ENCODE results near the gene ARHGEF7. TPM values are rescaled to one million over a fixed set of nuclear protein-coding genes. Genes with fewer than 3 reads are reported as not detected.
A peak's percentile ranks its signal among the peaks of the same experiment; 100 is the strongest.
"Not testable (repeated sequence)": the region's sequence is repeated elsewhere in the genome, so short reads cannot be mapped to it uniquely, and the experiment has no call there.

ARHGEF7 gene
- total RNA-seq: 100 to 1,000 TPM in 1 of 2 donors, 10 to 100 TPM in 1; 78.8 to 104 TPM
- total RNA-seq: 81.7 to 89.8 reads per million in 2 donors

GRCh38 chr13:111115061-111115964 lies at the start of gene ARHGEF7:
Gene ARHGEF7, plus strand, starts transcription at chr13:111115310. Its CDS starts 217 bp downstream, at chr13:111115527.
- ATAC-seq: peak; percentile 37
- H3K9me3 ChIP-seq (ENCODE audit: control insufficient read depth, low read length, poor library complexity, severe bottlenecking): no peaks in the 10 kb centered on the region
- peaks cover 3% of the 10 kb centered on the region for H3K36me3 Mint-ChIP-seq (ENCODE audit: low read depth)
- peak within 1 kb of the TSS; percentile 93 for H3K4me3 Mint-ChIP-seq
- H3K27me3 Mint-ChIP-seq: peaks cover 75% of the 10 kb centered on the region
- peaks cover 13% of the 10 kb centered on the region for H3K4me1 Mint-ChIP-seq
- no peak for DNase-seq
- peak within 1 kb of the TSS; percentile 21 for H3K27ac Mint-ChIP-seq

DNA sequence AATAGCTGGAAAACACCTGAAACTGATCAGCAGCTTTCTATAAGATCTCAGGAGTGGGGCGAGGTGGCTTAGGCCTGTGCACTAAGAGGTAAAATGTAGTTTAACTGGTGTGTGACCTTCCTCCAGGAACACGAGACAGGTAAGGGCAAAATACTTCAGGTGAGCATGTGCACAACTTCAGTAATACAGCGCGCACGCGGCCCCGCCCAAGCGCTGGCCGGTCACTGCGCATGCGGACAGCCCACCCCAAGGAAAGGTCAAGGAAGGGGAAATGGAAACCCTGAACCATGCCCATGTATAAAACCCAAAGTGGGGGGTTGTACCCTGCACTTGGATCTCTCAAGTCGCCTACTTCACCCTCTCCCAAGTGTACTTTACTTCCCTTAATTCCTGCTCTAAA lies 49.4 kb upstream of the ARHGEF7 start:
- peaks cover 11% of the 10 kb centered on the region for H3K4me1 Mint-ChIP-seq
- ATAC-seq: no peak
- no peak overlapping the region for H3K4me3 Mint-ChIP-seq
- peaks cover 77% of the 10 kb centered on the region for H3K27me3 Mint-ChIP-seq
- H3K36me3 Mint-ChIP-seq (ENCODE audit: low read depth): peaks cover 7% of the 10 kb centered on the region
- H3K27ac Mint-ChIP-seq: no peak overlapping the region
- DNase-seq: no peak
- no peaks in the 10 kb centered on the region for H3K9me3 ChIP-seq (ENCODE audit: control insufficient read depth, low read length, poor library complexity, severe bottlenecking)

- peaks cover 11% of the 10 kb centered on the region for H3K4me1 Mint-ChIP-seq
- peaks cover 69% of the 10 kb centered on the region for H3K27me3 Mint-ChIP-seq
- peaks cover 7% of the 10 kb centered on the region for H3K36me3 Mint-ChIP-seq (ENCODE audit: low read depth)
- no peak for ATAC-seq
- DNase-seq: no peak
- peak overlapping the region; percentile 2 for H3K27ac Mint-ChIP-seq
- peak overlapping the region; percentile 83 for H3K4me3 Mint-ChIP-seq
- no peaks in the 10 kb centered on the region for H3K9me3 ChIP-seq (ENCODE audit: control insufficient read depth, low read length, poor library complexity, severe bottlenecking)
These were observed 48.6 kb upstream of the ARHGEF7 start for GRCh38 chr13:111066544-111066943.

- H3K27me3 Mint-ChIP-seq: peaks cover 60% of the 10 kb centered on the region
- H3K4me3 Mint-ChIP-seq: peak overlapping the region; percentile 82
- no peak for ATAC-seq
- H3K36me3 Mint-ChIP-seq (ENCODE audit: low read depth): peaks cover 9% of the 10 kb centered on the region
- no peak overlapping the region for H3K27ac Mint-ChIP-seq
- H3K4me1 Mint-ChIP-seq: peaks cover 10% of the 10 kb centered on the region
- peaks cover 3% of the 10 kb centered on the region for H3K9me3 ChIP-seq (ENCODE audit: control insufficient read depth, low read length, poor library complexity, severe bottlenecking)
- no peak for DNase-seq
These were observed 47.1 kb upstream of the ARHGEF7 start for GRCh38 chr13:111068009-111068350.

DNA sequence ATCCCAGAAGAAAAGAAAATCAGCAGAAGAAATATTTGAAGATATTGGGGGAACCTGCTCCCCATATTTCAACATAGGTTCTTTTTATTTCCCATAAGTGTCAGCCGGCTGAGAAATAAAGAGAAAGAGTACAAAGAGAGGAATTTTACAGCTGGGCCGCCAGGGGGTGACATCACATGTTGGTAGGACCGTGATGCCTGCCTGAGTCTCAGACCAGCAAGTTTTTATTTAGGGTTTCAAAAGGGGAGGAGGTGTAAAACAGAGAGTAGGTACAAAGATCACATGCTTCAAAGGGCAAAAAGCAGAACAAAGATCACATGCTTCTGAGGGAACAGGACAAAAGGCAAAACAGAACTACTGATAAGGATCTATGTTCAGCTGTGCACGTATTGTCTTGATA lies 44.0 kb upstream of the ARHGEF7 start:
- not testable (repeated sequence) for H3K36me3 Mint-ChIP-seq (ENCODE audit: low read depth); H3K4me1 Mint-ChIP-seq; ATAC-seq; DNase-seq; H3K9me3 ChIP-seq (ENCODE audit: control insufficient read depth, low read length, poor library complexity, severe bottlenecking); H3K4me3 Mint-ChIP-seq; H3K27ac Mint-ChIP-seq
- H3K27me3 Mint-ChIP-seq: peaks cover 30% of the 10 kb centered on the region

DNA sequence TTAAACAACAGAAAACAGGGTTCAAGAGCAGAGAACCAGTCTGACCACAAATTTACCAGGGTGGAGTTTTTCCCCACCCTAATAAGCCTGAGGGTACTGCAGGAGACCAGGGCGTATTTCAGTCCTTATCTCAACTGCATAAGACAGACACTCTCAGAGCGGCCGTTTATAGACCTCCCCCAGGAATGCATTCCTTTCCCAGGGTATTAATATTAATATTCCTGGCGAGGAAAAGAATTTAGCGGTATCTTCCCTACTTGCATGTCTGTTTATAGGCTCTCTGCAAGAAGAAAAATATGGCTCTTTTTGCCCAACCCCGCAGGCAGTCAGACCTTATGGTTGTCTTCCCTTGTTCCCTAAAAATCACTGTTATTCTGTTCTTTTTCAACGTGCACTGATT lies 43.6 kb upstream of the ARHGEF7 start:
- H3K4me1 Mint-ChIP-seq; DNase-seq; H3K9me3 ChIP-seq (ENCODE audit: control insufficient read depth, low read length, poor library complexity, severe bottlenecking); H3K36me3 Mint-ChIP-seq (ENCODE audit: low read depth); ATAC-seq; H3K4me3 Mint-ChIP-seq; H3K27ac Mint-ChIP-seq: not testable (repeated sequence)
- peaks cover 26% of the 10 kb centered on the region for H3K27me3 Mint-ChIP-seq

DNA sequence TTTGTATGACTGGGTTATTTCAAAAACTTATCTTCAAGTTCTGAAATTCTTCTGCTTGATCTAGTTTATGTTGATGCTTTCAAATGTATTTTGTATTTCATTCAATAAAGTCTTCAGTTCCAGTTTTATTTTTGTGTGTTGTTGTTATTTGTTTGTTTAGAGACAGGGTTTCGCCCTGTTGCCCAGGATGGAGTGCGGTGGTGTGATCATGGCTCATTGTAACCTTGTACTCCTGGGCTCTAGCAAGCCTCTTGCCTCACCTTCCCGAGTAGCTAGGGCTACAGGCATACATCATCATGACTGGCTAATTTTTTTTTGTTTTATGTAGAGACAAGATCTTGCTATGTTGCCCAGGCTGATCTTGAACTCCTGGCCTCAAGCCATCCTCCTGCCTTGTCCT lies 40.3 kb upstream of the ARHGEF7 start:
- Mint-ChIP-seq H3K27ac (no peak overlapping the region), H3K4me3 (no peak overlapping the region), H3K36me3 (ENCODE audit: low read depth) (peaks cover 2% of the 10 kb centered on the region), H3K27me3 (peaks cover 4% of the 10 kb centered on the region), H3K4me1 (no peaks in the 10 kb centered on the region)
- DNase-seq: no peak
- no peak for ATAC-seq
- peaks cover 3% of the 10 kb centered on the region for H3K9me3 ChIP-seq (ENCODE audit: control insufficient read depth, low read length, poor library complexity, severe bottlenecking)

DNA sequence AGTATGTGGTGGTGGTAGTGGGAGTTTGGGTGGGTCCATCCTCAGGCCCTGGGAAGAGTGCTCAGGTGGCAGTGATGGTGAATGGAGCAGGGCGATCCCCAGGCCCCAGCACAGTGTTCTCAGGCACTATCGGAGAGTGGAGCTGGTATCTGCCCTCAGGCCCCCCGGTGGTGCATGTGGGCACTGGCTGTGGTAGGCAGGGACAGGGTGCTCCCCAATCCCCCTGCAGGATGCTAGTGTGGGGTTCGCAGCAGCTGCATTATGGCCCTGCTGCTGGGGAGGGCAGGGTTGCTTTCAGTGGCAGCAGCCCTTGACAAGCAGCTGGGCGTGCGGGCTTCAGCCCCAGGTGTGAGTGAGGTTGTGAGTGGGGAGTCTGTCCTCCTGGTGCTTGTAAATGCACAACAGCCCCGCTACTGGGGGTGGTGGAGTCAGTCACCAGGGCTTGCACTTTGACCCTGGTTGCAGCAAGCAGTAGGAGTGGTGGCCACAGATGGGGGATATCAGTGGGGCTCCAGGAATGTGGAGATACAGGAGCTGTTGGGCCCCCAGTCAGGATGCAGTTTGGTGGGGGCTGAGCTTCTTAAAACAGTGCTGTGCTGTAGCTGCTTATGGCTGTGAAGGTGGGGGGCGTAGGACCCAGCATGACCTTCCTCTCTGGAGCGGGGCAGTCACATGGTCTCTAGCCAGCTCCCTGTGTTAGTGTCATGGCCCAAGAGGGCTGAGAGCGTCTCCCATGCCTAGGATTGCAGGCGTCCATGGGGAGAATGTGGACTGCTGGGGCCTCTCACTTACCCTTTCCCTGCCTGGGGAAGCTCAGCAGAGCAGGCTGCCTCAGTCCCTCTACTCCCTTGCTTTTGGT lies 38.7 kb upstream of the ARHGEF7 start:
- H3K27me3 Mint-ChIP-seq: peaks cover 10% of the 10 kb centered on the region
- DNase-seq: no peak

DNA sequence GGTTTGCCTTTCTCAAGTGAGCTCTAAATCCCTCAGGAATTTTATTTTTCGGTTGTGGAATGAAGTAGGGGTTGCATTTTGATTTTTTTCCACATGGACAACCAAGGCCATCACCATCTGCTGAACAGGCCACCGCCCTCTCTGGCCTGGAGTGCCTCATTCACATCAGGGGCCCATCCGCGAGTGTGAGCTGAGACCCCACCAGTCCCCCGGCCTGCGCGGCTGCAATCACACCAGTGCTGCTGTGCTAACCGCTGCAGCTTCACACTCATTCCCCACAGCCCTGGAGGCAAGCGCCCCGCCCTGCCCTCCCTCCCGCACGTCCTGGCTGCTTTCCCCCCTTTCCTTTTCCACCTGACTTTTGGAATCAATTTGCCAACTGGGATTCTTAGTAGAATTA lies 35.7 kb upstream of the ARHGEF7 start:
- no peaks in the 10 kb centered on the region for H3K4me1 Mint-ChIP-seq
- H3K27ac Mint-ChIP-seq: no peak overlapping the region
- no peak for DNase-seq
- H3K27me3 Mint-ChIP-seq: peaks cover 21% of the 10 kb centered on the region
- H3K36me3 Mint-ChIP-seq (ENCODE audit: low read depth): no peaks in the 10 kb centered on the region
- no peak for ATAC-seq
- H3K4me3 Mint-ChIP-seq: no peak overlapping the region
- no peaks in the 10 kb centered on the region for H3K9me3 ChIP-seq (ENCODE audit: control insufficient read depth, low read length, poor library complexity, severe bottlenecking)

More for the DNA sequence above, 38.7 kb upstream of the ARHGEF7 start:
- peaks cover 3% of the 10 kb centered on the region for H3K9me3 ChIP-seq (ENCODE audit: control insufficient read depth, low read length, poor library complexity, severe bottlenecking)
- Mint-ChIP-seq H3K4me1 (no peaks in the 10 kb centered on the region), H3K27ac (no peak overlapping the region), H3K4me3 (no peak overlapping the region), H3K36me3 (ENCODE audit: low read depth) (peaks cover 2% of the 10 kb centered on the region)
- no peak for ATAC-seq

- DNase-seq: no peak
- Mint-ChIP-seq H3K4me1 (no peaks in the 10 kb centered on the region), H3K27me3 (peaks cover 21% of the 10 kb centered on the region), H3K4me3 (no peak overlapping the region), H3K27ac (no peak overlapping the region), H3K36me3 (ENCODE audit: low read depth) (no peaks in the 10 kb centered on the region)
- H3K9me3 ChIP-seq (ENCODE audit: control insufficient read depth, low read length, poor library complexity, severe bottlenecking): no peaks in the 10 kb centered on the region
- no peak for ATAC-seq
These were observed 34.5 kb upstream of the ARHGEF7 start for GRCh38 chr13:111080642-111081041.

GRCh38 chr13:111082240-111082639 lies 32.9 kb upstream of the ARHGEF7 start:
- ATAC-seq (no peak), DNase-seq (no peak)
- peaks cover 31% of the 10 kb centered on the region for H3K27me3 Mint-ChIP-seq
- H3K4me3 Mint-ChIP-seq: no peak overlapping the region
- no peak overlapping the region for H3K27ac Mint-ChIP-seq
- no peaks in the 10 kb centered on the region for H3K36me3 Mint-ChIP-seq (ENCODE audit: low read depth)
- no peaks in the 10 kb centered on the region for H3K9me3 ChIP-seq (ENCODE audit: control insufficient read depth, low read length, poor library complexity, severe bottlenecking)
- no peaks in the 10 kb centered on the region for H3K4me1 Mint-ChIP-seq

GRCh38 chr13:111082769-111083168 lies 32.3 kb upstream of the ARHGEF7 start:
- not testable (repeated sequence) for H3K27ac Mint-ChIP-seq; H3K4me1 Mint-ChIP-seq; ATAC-seq; DNase-seq; H3K4me3 Mint-ChIP-seq; H3K36me3 Mint-ChIP-seq (ENCODE audit: low read depth); H3K9me3 ChIP-seq (ENCODE audit: control insufficient read depth, low read length, poor library complexity, severe bottlenecking)
- H3K27me3 Mint-ChIP-seq: peaks cover 31% of the 10 kb centered on the region

GRCh38 chr13:111083693-111084092 lies 31.4 kb upstream of the ARHGEF7 start:
- not testable (repeated sequence) for H3K27ac Mint-ChIP-seq; H3K36me3 Mint-ChIP-seq (ENCODE audit: low read depth); H3K9me3 ChIP-seq (ENCODE audit: control insufficient read depth, low read length, poor library complexity, severe bottlenecking); DNase-seq; H3K4me3 Mint-ChIP-seq; ATAC-seq; H3K4me1 Mint-ChIP-seq
- H3K27me3 Mint-ChIP-seq: peaks cover 31% of the 10 kb centered on the region
